Dermis blood vessel endothelial cell (primary cell): ENCODE results near the gene CRKL. TPM values are rescaled to one million over a fixed set of nuclear protein-coding genes. Genes with fewer than 3 reads are reported as not detected.

Experiments
- DNase-seq: peaks from one replicate; pipeline ENCODE4 v3.0.0; 2010
- total RNA-seq: library from RNA; depleted of rRNA; stranded (reverse); fragments of >200 nt; gene quantifications from 2 replicates; pipeline ENCODE4 v1.2.3, GENCODE V29; 2014

CRKL gene
- total RNA-seq, 1 donor from 2014 or later: 50.2 TPM

DNA sequence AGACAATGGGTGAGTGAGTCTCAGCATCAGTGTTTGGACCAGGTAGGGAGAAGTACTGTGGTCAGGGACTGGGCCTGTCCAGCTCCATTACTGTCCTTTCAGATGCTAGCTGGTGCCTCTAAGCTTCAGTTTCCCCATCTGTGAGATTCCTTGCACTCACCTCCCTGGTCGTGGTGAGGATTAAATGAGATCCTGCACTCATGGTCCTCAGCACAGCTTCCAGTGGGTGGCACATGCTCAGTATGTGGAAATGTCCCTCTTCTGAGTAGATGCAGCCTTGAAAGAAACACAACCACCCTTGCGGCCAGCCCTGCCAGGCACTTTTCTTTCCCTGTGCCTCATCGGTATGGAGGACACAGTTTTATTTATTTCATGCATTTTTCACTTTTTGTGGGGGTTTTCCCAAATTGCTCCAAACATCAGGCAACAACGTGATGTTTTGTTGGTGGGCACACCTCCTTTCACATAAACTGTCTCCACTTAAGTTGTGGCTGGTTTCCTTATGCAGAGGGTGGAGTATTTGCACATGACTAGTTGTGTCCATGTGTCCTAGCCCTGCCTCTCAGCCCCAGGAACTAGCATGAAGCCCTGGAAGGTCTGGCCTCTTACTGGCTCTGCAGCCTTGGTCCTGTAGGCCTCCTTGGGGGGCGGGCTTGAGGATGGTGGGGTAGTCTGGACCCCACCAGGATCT is 66.0 kb downstream of the CRKL start:
- no peak for DNase-seq

GRCh38 chr22:20985720-20986119 is 68.5 kb downstream of the CRKL start:
- no peak for DNase-seq

- DNase-seq: no peak
Observed at GRCh38 chr22:20986365-20986764, 69.2 kb downstream of the CRKL start.

DNA sequence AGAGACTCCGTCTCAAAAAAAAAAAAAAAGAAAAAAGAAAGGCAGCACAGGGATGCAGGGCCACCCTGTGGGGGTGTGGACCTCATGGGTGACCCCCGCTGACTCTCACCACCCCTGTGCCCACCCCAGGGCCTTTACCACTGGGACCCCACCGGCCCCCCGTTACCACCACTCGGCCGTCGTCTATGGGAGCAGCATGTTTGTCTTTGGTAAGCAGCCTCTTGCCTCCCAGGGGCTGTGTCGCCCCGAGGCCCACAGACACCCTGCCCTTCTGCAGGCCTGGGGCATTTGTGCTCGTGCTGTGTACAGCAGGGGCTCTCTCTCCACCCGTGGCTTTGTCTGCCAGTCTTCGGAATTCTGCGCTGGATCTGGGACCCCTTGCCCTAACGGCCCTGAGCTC is 70.2 kb downstream of the CRKL start:
- DNase-seq: no peak

DNA sequence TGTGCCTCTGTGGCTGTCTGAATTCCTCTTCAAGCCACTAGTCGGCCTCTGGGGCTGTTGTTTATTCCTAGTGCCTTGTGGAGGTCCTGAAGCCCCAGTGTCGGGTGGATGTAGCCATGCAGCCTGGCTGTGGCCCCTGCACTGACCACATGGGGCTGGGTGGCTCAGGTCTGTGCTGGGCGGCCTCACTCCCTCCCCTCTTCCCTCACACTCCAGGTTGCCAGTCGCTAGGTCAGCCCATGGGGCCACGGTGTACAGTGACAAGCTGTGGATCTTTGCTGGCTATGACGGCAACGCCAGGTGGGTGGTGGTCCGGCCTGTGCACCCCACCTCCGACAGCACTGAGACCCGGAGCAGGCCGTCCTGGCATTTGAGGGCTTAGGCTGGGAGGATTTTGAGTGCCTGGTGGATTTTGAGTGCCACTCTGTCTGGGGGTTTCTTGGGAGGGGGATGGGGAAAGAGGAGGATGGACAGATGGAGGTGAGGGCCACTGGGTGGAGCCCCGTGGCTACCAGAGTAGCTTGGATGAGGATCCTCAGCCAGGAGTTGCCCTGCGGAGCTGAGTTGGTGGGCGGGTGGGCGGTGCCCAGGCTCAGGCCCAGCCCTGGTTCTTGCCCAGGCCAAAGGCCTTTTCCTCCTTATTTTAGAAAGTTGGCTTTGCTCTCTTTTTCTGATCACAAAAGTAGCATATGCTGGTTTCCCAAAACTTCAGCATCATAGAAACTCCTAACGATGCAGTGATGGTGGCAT is 71.5 kb downstream of the CRKL start:
- no peak for DNase-seq

DNA sequence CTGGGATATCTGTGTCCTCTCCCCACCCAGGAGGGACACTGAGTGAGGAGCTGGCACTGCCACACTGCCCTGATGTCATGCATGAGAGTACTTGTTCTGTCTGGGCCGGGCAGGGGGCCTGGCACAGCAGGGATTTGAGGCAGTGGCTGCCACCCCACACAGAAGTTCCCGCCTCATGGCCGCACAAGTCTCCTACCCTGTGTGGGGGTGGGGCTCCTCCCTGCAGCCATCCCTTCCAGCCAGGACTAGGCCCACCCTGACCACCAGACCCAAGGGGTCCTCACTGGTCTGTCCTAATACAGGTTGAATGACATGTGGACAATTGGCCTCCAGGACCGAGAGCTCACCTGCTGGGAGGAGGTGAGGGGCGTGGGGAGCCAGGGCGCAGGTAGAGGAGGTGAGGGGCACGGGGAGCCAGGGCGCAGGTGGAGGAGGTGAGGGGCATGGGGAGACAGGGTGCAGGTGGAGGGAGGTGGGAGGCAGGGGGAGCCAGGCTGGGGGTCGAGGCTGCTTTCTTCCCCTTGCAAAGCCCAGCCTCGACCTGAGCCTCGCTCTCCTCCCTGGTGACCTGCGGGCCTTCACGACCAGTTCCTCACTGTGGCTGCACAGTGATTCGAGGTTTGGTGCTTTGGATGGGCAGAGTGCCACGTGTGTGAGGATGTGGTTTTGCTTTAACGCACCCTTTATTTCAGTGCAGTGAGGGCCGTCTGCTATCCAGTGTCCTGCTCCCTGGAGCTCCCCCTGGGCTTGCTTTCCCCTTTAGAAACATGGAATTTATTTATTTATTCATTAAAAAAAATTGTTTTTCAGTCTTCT is 72.3 kb downstream of the CRKL start:
- DNase-seq: no peak

DNA sequence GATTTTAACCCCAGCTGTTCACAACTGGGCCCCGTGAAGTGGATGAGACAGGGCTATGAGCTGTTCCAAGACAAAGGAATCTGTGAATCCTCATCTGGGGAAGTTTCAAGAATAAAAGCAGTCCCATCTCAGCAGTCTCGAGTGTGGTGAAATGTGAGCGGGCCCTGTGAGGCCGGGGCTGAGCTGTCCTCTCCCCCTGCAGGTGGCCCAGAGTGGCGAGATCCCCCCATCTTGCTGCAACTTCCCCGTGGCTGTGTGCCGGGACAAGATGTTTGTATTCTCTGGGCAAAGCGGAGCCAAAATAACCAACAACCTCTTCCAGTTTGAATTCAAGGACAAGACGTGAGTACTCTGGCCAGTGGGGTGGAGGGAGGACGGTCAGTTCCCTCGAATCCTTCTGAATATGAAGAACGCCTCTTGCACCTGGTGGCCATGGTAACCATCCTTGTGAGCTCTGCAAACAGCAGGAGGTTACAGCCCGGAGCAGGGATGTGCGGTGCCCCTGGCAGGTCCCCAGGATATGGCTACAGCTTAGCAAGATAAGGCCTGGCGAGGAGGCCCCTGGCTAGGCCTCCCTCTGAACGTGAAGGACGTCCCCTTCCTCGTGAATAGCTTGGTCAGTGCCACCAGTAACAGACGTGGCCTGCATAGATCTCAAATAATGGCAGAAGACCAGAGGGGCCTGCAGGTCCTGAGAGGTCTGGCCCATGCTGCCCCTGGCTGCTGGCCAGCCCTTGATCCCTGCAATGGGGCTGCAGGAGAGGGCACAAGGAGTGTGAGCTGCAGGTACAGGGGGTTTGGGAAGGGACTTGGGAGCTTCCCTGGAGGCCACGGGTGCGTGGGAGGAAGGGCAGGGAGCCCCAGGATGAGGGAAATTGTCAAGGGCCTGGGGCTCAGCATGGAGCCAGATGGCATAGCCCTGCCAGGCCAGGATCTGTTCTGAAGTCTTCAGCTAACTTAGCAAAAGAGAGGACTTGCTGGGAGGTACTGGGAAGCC is 73.3 kb downstream of the CRKL start:
- DNase-seq: no peak

DNA sequence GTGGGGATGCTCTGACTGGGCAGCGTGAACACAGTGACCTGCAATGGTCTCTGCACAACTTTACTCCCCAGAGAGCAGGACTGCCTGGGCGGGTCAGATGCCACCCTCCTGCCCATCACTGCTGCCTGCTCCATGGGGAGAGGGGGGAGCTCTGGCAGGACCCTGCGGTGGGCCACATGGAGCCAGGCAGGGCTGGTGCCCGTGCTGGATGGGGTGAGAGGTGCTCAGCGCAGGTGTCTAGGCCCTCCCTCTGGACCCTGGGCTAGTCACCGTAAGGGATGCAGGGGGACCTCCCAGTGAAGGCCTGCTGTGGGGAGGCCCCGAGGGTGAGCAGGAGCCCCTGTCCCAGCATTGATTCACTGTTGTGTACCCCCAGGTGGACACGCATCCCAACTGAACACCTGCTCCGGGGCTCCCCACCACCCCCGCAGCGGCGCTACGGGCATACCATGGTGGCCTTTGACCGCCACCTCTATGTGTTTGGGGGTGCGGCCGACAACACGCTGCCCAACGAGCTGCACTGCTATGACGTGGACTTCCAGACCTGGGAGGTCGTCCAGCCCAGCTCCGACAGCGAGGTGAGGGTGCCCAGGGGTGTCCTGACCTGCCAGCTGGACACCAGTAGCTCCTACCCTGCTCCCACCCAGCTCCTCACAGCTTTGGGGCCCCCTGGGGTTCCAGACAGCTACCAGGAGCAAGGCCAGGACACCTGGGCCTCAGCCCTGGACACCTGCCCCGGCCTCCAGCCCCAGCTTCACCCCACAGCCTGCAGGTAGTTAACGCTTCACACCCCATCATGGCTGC is 74.2 kb downstream of the CRKL start:
- no peak for DNase-seq

DNA sequence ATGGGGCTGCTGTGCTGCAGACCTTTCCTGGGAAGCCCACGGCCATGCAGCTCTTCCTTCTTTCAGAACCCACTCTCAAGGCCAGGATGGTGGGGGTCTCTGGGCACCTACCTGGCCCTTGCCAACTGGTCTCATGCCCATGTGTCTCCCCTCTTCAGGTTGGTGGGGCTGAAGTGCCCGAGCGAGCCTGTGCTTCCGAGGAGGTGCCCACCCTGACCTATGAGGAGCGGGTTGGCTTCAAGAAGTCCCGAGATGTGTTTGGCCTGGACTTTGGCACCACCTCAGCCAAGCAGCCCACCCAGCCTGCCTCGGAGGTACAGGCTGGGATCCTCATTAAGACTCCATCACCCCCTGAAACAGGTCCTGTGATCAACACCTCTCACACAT is 74.8 kb downstream of the CRKL start:
- DNase-seq: no peak

- DNase-seq: no peak
Observed at GRCh38 chr22:20992456-20993303, 75.5 kb downstream of the CRKL start.

DNA sequence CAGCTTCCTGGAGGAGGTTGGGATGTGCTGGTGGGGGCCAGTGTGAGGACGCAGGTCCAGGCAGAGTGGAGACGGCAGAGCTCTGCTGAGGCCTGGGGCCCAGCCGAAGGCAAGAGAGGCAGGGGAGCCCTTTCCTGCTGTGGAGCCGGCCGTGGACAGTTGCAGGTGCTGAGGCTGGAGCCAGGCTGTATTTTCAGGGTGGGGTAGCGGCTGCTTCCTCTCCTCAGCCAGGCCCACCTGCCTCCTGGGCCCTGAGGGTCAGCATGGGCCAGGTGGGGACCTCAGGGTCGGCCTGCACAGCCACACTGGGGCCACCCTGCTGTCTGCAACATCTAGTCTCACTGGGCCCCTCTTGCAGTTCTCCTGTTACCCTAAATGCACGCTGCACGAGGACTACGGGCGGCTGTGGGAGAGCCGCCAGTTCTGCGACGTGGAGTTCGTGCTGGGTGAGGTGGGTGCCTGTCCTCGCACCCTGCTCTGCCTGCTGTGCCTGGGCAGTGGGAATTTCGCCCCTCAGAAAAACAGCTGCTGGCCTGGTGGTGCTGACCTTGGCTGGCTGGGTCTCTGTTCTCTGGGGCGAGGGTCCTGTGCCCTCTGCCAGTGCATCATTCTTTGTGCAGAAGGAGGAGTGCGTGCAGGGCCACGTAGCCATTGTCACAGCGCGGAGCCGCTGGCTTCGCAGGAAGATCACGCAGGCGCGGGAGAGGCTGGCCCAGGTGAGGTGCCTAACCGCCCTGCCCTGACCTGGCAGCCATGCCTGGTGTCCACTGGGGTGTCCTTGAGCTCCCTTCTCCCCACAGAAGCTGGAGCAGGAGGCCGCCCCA is 76.3 kb downstream of the CRKL start:
- DNase-seq: no peak

DNA sequence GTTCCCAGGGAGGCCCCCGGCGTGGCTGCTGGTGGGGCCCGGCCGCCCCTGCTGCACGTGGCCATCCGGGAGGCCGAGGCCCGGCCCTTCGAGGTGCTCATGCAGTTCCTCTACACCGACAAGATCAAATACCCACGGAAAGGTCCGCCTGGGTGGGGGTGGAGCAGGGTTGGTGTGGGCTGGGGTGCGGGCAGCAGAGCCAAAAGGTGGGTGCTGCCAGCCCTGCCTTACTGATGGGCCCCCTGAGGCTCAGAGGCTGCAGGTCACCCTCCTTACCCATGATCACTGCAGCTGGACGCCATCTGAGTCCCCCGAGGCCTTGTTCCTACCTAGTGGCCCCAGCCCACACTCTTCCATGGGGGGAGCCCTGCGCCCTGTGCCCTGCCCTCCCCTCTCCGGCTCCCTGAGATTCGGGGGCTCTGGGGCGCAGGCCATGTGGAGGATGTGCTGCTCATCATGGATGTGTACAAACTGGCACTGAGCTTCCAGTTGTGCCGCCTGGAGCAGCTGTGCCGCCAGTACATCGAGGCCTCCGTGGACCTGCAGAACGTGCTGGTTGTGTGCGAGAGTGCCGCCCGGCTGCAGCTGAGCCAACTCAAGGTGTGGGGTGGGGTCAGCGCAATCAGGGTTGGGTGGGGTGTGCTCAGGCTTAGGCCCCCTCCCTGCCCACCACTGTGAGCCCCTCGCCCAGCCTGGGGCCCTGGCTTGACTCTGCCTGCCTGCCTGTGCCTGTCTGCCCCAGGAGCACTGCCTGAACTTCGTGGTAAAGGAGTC is 77.1 kb downstream of the CRKL start:
- DNase-seq: no peak

- no peak for DNase-seq
Observed at GRCh38 chr22:20994902-20995241, 77.7 kb downstream of the CRKL start.

GRCh38 chr22:20995329-20996030 is 78.3 kb downstream of the CRKL start:
- DNase-seq: no peak

DNA sequence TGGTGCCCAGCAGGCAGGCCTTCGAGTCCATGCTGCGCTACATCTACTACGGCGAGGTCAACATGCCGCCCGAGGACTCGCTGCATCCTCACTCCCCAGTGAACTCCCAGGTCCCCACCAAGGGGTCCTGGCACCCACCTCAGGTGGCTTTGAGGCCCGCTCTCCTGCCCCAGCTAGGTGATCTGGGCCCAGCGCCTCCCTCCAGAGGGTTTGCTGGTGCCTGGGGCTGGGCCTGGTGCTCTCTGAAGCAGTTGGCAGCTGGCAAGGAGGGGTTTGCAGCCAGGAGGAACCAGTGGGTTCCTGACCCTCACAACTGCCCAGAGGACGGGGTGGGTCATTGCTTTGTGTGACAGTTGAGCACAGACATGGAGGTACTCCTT is 78.8 kb downstream of the CRKL start:
- DNase-seq: no peak

DNA sequence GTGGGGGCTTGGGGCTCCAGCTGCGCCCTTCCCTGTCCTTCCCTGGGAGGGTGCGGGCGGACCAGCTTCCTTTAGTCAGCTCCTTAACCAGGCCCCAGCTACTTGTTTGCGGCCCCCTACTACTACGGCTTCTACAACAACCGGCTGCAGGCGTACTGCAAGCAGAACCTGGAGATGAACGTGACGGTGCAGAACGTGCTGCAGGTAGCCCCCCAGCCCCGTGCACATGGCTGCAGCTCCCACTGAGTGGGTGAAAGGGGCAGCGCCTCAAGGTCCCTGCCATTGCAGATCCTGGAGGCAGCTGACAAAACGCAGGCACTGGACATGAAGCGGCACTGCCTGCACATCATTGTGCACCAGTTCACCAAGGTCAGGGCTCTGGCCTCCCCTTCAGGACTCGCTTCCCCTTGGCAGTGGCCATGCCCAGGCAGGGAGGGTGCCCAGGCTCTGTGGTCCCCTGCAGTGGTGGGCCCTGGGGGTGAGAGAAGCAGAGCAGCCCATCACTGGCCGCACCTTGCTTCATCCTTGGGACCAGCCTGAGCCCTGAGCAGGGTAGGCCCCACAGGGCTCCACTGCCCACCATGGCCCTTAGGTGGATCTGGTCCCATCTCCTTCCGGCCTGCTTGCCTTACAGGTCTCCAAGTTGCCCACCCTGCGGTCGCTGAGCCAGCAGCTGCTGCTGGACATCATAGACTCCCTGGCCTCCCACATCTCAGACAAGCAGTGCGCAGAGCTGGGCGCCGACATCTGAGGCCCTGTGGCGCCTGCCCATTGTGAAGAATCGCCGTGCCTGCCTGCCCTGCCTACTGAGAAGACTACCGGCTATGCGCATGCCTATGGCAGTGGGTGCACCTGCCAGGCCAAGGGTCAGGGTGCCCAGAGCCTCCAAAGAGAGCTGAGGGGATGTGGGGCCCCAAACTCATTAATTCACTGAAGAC is 79.7 kb downstream of the CRKL start:
- DNase-seq: no peak
